Measurements from ENCODE around the gene SEZ6L2.

GRCh38 chr16:29881050-29881449 lies 18.3 kb downstream of the SEZ6L2 start:
- TF ChIP-seq CTCF (IDR thresholded peaks at IDR 0.05; ENCODE audit: low read length) (no peak), EZH2phosphoT487 (IDR thresholded peaks at IDR 0.05; ENCODE audit: low read length) (no peak)
